ENCODE results near the gene CLECL1.

DNA sequence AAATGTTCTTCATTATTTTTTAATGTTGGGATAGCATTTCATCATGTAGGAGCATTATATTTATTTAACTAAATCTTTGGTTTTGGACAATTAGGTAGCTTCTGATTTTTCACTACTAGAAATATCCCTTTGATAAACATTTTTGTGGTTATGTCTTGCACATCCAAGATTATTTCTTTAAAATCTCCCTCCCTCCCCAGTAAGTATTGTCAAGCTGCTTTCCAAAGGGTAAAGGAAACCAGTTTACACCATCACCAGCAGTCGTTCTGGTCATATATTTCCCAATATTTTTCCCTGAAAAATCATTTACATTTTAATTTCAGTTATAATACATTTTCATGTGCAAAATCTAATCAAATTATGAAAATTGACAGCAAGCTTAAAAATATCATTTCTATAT is 16.7 kb upstream of the CLECL1 start:
- TF ChIP-seq, protein P1, sequence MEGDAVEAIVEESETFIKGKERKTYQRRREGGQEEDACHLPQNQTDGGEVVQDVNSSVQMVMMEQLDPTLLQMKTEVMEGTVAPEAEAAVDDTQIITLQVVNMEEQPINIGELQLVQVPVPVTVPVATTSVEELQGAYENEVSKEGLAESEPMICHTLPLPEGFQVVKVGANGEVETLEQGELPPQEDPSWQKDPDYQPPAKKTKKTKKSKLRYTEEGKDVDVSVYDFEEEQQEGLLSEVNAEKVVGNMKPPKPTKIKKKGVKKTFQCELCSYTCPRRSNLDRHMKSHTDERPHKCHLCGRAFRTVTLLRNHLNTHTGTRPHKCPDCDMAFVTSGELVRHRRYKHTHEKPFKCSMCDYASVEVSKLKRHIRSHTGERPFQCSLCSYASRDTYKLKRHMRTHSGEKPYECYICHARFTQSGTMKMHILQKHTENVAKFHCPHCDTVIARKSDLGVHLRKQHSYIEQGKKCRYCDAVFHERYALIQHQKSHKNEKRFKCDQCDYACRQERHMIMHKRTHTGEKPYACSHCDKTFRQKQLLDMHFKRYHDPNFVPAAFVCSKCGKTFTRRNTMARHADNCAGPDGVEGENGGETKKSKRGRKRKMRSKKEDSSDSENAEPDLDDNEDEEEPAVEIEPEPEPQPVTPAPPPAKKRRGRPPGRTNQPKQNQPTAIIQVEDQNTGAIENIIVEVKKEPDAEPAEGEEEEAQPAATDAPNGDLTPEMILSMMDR (IDR thresholded peaks at IDR 0.05): no peak
- TF ChIP-seq POLR2A (IDR thresholded peaks at IDR 0.05): no peak
